Uterus (tissue), 4 donors: ENCODE measurements around the gene AP3B1. TPM values are rescaled to one million over a fixed set of nuclear protein-coding genes. Genes with fewer than 3 reads are reported as not detected.

ENCODE experiments used
- DNase-seq, 2 donors: peaks; one replicate each; pipeline ENCODE4 v3.0.0-alpha.2; 2019 to 2020
- H3K27ac ChIP-seq, 2 donors: fragments of 200-600 bp; sonication (generic); 1 replicate in 1 of 2; 2 replicates in 1 of 2; pipeline ENCODE4 v1.5.1; 2016 to 2018
- H3K27me3 ChIP-seq, 2 donors: fragments of 200-600 bp; sonication (generic); one replicate each; pipeline ENCODE4 v1.5.1; 2018 to 2019; ENCODE audit warnings: control low read depth in 1 of 2
- H3K36me3 ChIP-seq, 2 donors: fragments of 200-600 bp; sonication (generic); one replicate each; pipeline ENCODE4 v1.5.1; 2019; ENCODE audit warnings: control low read depth in 1 of 2
- H3K4me1 ChIP-seq, 2 donors: fragments of 200-600 bp; sonication (generic); one replicate each; pipeline ENCODE4 v1.5.1; 2018 to 2019; ENCODE audit warnings: control low read depth in 1 of 2
- H3K4me3 ChIP-seq, 2 donors: fragments of 200-600 bp; sonication (generic); 1 replicate in 1 of 2; 2 replicates in 1 of 2; pipeline ENCODE4 v1.5.1; 2018 to 2019; ENCODE audit warnings: mild to moderate bottlenecking in 1 of 2
- H3K9me3 ChIP-seq, 2 donors: fragments of 200-600 bp; sonication (generic); one replicate each; pipeline ENCODE4 v1.5.1; 2019; ENCODE audit warnings: control low read depth in 1 of 2
- POLR2A ChIP-seq, 2 donors: fragments of 450-650 bp; IDR thresholded peaks; one replicate each; pipeline ENCODE4 v1.6.1; 2016; ENCODE audit warnings: antibody characterized with exemption in 2 of 2, mild to moderate bottlenecking in 1 of 2, moderate library complexity in 1 of 2
- intact Hi-C: fragments of 100-400 bp; cut with DNase I; formaldehyde crosslinking; loops from one replicate; pipeline ENCODE4 v1.15.1; 2023; ENCODE audit warnings: low total_unique reads
- total RNA-seq, 4 donors: library from RNA; depleted of rRNA in 3 of 4; stranded (reverse); fragments of >200 nt in 3 of 4; gene quantifications; one replicate each; pipeline versions ENCODE4 v1.1.0 to v1.2.4, GENCODE V29; 2014 to 2023
- TF ChIP-seq, protein P1 (sequence below), 4 experiments: fragments of 200-600 bp in 2 of 4; fragments of 450-650 bp in 2 of 4; sonication (generic) in 2 of 4; IDR thresholded peaks; one replicate each; pipeline ENCODE4 v1.5.1; 2016 to 2019; ENCODE audit warnings: antibody characterized with exemption in 4 of 4, mild to moderate bottlenecking in 2 of 4, moderate library complexity in 1 of 4
- donor health status: DM: yes; HTN: yes; CAD: no.

The AP3B1 gene
- total RNA-seq, 4 donors from 2014 or later: 15.9 to 67.1 (median 33.4) TPM

DNA sequence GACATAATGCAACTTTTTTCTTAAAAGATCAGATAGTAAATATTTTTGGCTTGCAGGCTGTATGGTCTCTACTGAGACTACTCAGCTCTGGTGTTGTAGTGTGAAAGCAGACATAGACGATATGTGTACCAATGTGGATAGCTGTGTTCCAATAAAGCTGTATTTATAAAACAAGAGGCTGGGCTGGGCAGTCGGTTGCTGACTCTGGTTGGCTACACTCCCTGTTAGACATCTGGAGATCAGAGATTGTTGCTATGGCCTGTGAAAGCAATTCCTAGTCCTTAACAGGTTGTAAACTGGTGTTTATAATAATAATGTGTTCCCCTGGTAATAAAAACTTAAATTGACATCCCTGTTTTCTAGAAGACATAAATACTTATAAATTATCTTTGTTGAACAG, 41.5 kb upstream of the AP3B1 start:
- Histone ChIP-seq H3K27me3 (no peaks in the 10 kb centered on the region), H3K36me3 (no peaks in the 10 kb centered on the region), H3K4me1 (no peaks in the 10 kb centered on the region), H3K27ac (no peak overlapping the region), H3K4me3 (no peak overlapping the region), H3K9me3 (no peaks in the 10 kb centered on the region)
- DNase-seq: no peak
- TF ChIP-seq POLR2A (IDR thresholded peaks at IDR 0.05): no peak
- TF ChIP-seq, protein P1, sequence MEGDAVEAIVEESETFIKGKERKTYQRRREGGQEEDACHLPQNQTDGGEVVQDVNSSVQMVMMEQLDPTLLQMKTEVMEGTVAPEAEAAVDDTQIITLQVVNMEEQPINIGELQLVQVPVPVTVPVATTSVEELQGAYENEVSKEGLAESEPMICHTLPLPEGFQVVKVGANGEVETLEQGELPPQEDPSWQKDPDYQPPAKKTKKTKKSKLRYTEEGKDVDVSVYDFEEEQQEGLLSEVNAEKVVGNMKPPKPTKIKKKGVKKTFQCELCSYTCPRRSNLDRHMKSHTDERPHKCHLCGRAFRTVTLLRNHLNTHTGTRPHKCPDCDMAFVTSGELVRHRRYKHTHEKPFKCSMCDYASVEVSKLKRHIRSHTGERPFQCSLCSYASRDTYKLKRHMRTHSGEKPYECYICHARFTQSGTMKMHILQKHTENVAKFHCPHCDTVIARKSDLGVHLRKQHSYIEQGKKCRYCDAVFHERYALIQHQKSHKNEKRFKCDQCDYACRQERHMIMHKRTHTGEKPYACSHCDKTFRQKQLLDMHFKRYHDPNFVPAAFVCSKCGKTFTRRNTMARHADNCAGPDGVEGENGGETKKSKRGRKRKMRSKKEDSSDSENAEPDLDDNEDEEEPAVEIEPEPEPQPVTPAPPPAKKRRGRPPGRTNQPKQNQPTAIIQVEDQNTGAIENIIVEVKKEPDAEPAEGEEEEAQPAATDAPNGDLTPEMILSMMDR (IDR thresholded peaks at IDR 0.05): no peak
- intact Hi-C loops: no loop called here

DNA sequence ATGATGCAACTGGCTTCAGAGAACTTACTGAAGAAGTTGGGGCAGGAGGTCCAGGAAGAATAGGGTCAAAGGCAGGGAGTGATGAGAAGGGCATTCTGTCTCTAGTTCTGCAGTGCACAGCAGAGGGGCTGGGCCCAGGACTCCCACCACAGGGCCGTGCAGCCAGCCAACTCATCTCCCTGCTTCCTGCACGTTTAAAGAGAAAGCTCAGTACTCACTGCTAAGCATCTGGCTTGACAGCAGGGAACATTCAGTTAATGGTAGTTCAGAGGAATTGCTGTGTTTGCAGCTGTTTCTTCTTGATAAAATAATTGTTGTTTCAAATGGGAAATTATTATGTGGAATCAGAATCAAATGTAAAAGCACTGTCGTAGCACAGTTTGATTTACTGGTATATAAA, 40.3 kb upstream of the AP3B1 start:
- H3K27me3 ChIP-seq: no peaks in the 10 kb centered on the region
- H3K36me3 ChIP-seq: no peaks in the 10 kb centered on the region
- TF ChIP-seq, protein P1 (IDR thresholded peaks at IDR 0.05): no peak
- no peak for DNase-seq
- no peak overlapping the region for H3K4me3 ChIP-seq
- H3K9me3 ChIP-seq: no peaks in the 10 kb centered on the region
- intact Hi-C loops: no loop called here
- no peaks in the 10 kb centered on the region for H3K4me1 ChIP-seq
- H3K27ac ChIP-seq: peak overlapping the region in 1 of 2 donors; percentile 7

DNA sequence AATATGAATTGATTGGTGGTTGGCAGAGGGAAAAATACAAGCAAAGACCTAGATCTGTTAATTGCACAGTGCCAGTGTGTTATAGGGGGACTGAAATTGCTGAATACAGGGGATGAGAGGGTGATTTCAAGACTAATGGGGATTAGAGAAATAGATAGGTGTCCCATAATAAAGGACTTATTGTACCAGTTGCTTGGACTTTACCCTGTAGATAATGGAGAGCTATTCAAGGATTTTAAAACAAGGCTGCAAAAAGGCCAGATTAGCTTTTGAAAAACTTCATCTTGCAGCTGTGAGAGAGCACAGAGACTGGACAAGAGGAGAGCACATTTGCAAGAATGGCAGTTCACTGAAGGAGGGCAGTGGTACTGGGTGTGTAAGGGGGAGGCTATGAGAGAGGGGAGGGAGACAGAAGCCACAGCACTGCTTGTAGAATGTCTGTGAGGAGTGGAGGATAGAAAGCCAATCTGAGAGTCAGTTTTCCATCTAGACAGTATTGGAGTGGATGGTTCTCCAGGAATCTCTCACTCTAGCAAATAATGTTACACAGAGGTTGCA, 37.1 kb upstream of the AP3B1 start:
- TF ChIP-seq, protein P1 (IDR thresholded peaks at IDR 0.05): no peak
- no peak for TF ChIP-seq POLR2A (IDR thresholded peaks at IDR 0.05)
- no peaks in the 10 kb centered on the region for H3K9me3 ChIP-seq
- no peaks in the 10 kb centered on the region for H3K36me3 ChIP-seq
- H3K4me3 ChIP-seq: no peak overlapping the region
- intact Hi-C loops: no loop called here
- H3K27me3 ChIP-seq: no peaks in the 10 kb centered on the region
- H3K4me1 ChIP-seq: no peaks in the 10 kb centered on the region
- H3K27ac ChIP-seq: no peak overlapping the region
- DNase-seq: no peak

DNA sequence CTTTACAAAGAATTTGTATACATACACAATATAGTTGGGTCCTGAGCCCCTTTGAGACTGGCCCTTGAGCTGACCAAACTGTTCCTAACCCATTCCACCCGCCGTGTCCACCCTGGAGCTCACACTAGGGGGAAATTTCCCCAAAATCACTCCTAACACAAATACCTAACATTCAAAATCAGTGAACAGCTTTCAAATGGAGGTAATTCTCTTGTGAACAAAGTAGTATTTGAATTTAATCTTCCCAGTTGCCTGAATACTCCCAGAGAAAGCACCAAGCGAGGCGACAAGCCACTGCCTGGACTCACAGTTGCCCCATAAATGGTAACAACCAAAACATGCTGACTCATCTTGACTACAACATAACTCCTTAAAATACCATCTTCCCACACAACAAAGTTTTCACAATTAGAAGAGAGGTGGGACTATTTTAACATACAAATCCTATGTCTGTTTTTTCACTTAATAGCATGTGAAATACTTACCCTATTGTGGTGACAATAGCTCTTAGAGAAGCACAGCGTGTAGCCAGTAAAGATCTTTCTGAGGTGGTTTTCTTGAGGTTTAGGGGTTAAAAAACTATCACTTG, 34.2 kb upstream of the AP3B1 start:
- DNase-seq: no peak
- intact Hi-C loops: no loop called here

More for the DNA sequence above, 34.2 kb upstream of the AP3B1 start:
- Histone ChIP-seq H3K36me3 (no peaks in the 10 kb centered on the region), H3K27ac (no peak overlapping the region), H3K27me3 (no peaks in the 10 kb centered on the region), H3K4me3 (no peak overlapping the region), H3K9me3 (no peaks in the 10 kb centered on the region), H3K4me1 (no peaks in the 10 kb centered on the region)
- TF ChIP-seq, protein P1 (IDR thresholded peaks at IDR 0.05): no peak
- no peak for TF ChIP-seq POLR2A (IDR thresholded peaks at IDR 0.05)
